ENCODE measurements around the gene ARPIN.
A peak's percentile ranks its signal among the peaks of the same experiment; 100 is the strongest.
"Not testable (repeated sequence)": the region's sequence is repeated elsewhere in the genome, so short reads cannot be mapped to it uniquely, and the experiment has no call there.

Gene ARPIN

DNA sequence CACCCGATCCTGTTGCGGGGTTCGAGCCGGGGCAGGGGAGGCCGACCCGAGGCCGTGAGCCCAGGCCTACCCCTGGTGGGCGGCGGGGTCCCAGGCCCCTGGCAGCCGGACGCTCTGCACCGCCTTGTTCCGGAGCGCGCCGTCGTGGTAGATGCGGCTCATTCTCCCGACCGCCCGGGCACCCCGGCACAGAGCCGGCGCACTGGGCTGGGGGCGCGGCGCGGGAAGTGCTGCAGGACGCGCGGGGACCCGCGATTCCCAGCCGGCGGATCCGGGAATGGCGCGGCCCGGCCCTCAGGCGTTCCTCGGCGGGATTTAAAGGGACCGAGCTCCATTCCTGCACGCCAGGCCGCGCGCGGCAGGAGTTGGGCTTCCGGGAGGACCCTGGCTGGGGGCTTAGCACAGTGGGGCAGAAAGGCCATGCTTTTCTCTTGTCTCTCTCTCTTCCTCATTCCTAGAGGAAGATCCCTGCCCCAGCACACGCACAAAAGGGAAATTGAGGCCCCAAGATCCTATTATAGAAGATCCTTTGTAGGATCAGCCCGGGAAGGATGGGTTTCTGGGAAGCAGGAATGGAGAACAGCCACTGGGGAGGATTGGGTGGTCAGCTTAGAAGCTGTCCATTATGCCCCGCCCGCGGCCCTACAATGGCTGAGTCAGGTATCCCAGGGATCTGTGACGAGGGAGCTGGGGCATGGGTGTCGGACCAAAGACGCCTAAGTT is at the start of gene ARPIN:
Gene ARPIN, minus strand, starts transcription at position 279 of the 723 bp plus-strand sequence. Its CDS starts 117 bp downstream, at position 162.
- Histone ChIP-seq H3K4me3 (no peak within 1 kb of the TSS), H3K4me1 (peaks cover 0 to 25% (median 0%) of the 10 kb centered on the region in 10 experiments; a peak in 8 of 20 replicates), H4K20me1 (no peaks in the 10 kb centered on the region; a peak in 1 of 22 replicates), H3K9ac (no peak within 1 kb of the TSS), H3K36me3 (no peaks in the 10 kb centered on the region), H3K27ac (no peak within 1 kb of the TSS), H3K9me3 (replicated peaks in 1 of 11) (peaks cover 0 to 6% (median 0%) of the 10 kb centered on the region in 11 experiments; a peak in 3 of 22 replicates), H3K4me2 (peak within 1 kb of the TSS in 3 of 11 experiments; percentile 29 to 62 (median 61); a peak in 5 of 22 replicates), H3K27me3 (peaks cover 30 to 52% (median 49%) of the 10 kb centered on the region in 11 experiments)
- no peak for TF ChIP-seq Cebpa-rat (IDR thresholded peaks at IDR 0.05)

DNA sequence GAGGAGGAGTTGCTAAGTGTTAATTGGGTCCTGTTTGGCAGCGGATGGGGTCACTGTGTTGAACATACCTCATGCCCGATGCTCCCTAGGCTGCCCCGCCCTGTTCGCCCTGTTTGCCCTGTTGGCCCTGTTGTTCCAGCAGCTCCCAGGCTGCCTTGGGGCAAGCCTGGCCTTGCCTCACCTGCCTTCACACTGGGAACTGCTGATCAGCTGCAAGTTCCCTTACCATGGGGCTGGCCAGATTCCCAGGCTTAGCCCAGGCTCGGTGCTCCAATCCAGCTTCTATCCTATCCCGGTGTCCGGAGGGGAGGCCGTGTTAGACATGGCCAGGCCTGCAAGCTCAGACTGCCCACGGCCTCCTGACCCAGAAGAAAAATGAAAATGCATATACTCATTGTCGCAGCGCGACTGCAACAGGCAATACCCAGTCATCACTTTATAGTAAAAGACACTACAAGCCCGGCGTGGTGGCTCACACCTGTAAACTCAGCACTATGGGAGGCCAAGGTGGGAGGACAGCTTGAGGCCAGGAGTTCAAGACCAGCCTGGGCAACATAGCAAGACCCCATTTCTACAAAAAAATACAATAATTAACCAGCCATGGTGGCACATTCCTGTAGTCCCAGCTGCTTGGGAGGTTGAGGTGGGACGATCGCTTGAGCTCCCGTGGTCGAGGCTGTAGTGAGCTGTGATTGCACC is 45.5 kb upstream of the ARPIN start:
- Histone ChIP-seq H3K27me3 (no peaks in the 10 kb centered on the region), H3K9ac (no peak overlapping the region), H3K36me3 (no peaks in the 10 kb centered on the region), H3K4me1 (peaks cover 0 to 2% (median 0%) of the 10 kb centered on the region in 10 experiments; a peak in 2 of 20 replicates), H3K4me3 (no peak overlapping the region), H4K20me1 (no peaks in the 10 kb centered on the region), H3K4me2 (no peak overlapping the region), H3K27ac (no peak overlapping the region), H3K9me3 (replicated peaks in 1 of 11) (peaks cover 4 to 10% (median 8%) of the 10 kb centered on the region in 11 experiments; a peak in 11 of 22 replicates)
- TF ChIP-seq Cebpa-rat (IDR thresholded peaks at IDR 0.05) = no peak

DNA sequence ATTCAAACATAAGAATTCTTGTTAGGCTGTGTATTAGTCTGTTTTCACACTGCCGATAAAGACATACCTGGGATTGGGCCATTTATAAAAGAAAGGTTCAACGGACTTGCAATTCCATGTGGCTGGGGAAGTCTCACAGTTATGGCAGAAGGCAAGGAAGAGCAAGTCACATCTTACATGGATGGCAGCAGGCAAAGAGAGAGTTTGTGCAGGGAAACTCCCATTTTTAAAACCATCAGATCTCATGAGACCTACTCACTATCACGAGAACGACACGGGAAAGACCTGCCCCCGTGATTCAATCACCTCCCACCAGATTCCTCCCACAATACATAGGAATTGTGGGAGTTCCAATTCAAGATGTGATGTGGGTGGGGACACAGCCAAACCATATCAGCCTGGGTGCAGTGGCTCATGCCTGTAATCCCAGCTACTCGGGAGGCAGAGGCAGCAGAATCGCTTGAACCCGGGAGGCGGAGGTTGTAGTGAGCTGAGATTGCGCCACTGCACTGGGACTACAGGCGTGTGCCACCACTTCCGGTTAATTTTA is 42.8 kb upstream of the ARPIN start:
- not testable (repeated sequence) for H3K9ac ChIP-seq, H3K4me2 ChIP-seq, H3K36me3 ChIP-seq, H3K27ac ChIP-seq, H3K4me3 ChIP-seq, H4K20me1 ChIP-seq, H3K27me3 ChIP-seq, H3K4me1 ChIP-seq
- peaks cover 4 to 10% (median 8%) of the 10 kb centered on the region in 11 experiments; a peak in 11 of 22 replicates for H3K9me3 ChIP-seq (replicated peaks in 1 of 11)

DNA sequence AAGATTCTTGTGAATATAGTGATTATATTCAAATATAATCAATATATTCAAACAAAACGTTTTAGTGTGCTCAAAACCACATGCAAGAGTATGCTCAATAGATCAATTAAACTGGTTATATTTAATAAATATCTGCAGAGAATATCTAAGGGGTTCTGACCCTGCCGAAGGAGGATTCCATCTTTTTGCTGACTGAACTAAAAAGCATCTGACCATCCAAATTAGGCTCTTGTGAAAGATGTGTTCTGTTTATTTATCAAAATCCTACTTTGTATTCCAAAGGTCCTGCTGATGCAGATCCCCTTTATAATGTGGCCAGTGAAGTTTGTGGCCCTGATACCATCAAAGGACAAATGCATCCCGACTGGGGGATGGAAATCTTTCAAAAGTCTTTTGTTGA is 41.8 kb upstream of the ARPIN start:
- Histone ChIP-seq H4K20me1 (no peaks in the 10 kb centered on the region), H3K36me3 (no peaks in the 10 kb centered on the region), H3K27me3 (no peaks in the 10 kb centered on the region), H3K27ac (no peak overlapping the region), H3K9ac (no peak overlapping the region), H3K9me3 (replicated peaks in 1 of 11) (peaks cover 4 to 10% (median 8%) of the 10 kb centered on the region in 11 experiments; a peak in 11 of 22 replicates), H3K4me1 (no peaks in the 10 kb centered on the region), H3K4me3 (no peak overlapping the region), H3K4me2 (no peak overlapping the region)
- TF ChIP-seq Cebpa-rat (IDR thresholded peaks at IDR 0.05) = no peak

DNA sequence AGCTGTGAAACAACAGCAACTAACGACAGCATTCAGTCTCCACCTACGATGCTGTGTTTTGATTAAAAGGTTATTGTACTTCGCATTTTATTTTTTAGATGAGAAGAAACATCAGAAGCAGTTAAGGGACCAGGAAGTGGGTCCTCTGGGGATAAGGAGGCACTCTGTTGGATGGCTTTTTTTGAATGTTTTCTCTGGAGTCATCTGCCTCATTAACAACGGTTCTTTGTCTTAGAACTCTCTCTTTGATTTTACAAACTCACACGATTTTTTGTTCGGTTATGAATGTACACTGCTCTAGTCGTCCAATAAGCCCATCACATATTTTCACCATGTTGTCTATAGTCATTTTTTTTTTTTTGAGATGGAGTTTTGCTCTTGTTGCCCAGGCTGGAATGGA is 36.0 kb upstream of the ARPIN start:
- Histone ChIP-seq H3K4me2 (no peak overlapping the region), H3K9ac (no peak overlapping the region), H3K27me3 (no peaks in the 10 kb centered on the region), H4K20me1 (no peaks in the 10 kb centered on the region), H3K36me3 (no peaks in the 10 kb centered on the region), H3K4me1 (no peaks in the 10 kb centered on the region), H3K4me3 (no peak overlapping the region), H3K9me3 (replicated peaks in 1 of 11) (no peaks in the 10 kb centered on the region), H3K27ac (no peak overlapping the region)
- TF ChIP-seq Cebpa-rat (IDR thresholded peaks at IDR 0.05) = no peak

DNA sequence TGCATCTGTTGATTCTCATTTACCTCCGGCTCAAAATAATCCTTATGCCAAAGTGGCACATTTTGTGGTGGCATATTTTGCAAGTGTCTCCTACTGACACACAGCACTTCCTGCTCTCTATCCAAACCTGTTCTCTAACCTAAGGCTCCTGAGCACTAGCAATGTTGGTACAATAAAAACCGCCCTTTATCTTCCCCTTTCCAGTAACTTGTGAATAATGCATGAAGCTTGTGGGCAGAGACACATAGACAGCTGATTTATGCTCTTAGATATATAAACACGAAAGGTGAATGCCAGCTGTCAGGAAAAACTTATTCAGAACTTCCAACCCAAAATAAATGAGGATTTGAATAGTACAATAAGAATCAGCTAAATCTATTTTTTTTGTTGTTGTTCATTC is 34.6 kb upstream of the ARPIN start:
- no peak overlapping the region for H3K4me3 ChIP-seq
- no peaks in the 10 kb centered on the region for H3K9me3 ChIP-seq (replicated peaks in 1 of 11)
- TF ChIP-seq Cebpa-rat (IDR thresholded peaks at IDR 0.05) = no peak
- no peak overlapping the region for H3K27ac ChIP-seq
- no peaks in the 10 kb centered on the region for H4K20me1 ChIP-seq
- H3K36me3 ChIP-seq = no peaks in the 10 kb centered on the region
- no peaks in the 10 kb centered on the region for H3K4me1 ChIP-seq
- H3K9ac ChIP-seq = no peak overlapping the region
- H3K27me3 ChIP-seq = no peaks in the 10 kb centered on the region
- no peak overlapping the region for H3K4me2 ChIP-seq

DNA sequence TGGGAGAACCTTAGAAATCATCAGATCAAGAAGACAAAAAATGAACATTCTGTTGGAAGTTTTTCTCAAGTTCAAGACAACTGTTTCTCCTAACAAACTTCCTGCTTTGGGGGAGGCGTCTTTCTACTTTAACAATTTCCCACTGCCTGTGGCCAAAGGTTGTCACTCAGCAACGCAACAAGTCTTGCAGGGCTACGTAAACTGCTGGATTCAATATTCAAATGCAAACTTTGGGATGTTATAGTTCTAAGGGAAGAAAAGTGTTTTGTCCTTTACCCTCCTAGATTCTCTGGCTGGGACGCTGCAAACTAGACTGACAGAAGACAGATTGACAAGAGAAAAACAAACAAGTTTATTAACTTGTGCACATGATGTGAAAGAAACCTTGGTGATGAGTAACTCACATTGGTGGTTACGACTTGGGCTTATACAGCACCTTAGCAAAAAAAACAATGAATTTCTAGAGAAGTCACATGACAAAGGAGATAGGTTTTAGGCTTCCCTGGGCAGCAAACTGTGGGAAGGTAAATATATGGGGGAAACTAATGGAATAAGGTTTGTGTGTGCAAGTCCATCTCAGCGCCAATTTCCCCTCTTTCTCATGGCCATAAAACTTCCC is 34.0 kb upstream of the ARPIN start:
- Histone ChIP-seq H3K9ac (no peak overlapping the region), H3K36me3 (no peaks in the 10 kb centered on the region), H3K27me3 (no peaks in the 10 kb centered on the region), H4K20me1 (no peaks in the 10 kb centered on the region), H3K4me3 (no peak overlapping the region), H3K9me3 (replicated peaks in 1 of 11) (no peaks in the 10 kb centered on the region), H3K4me2 (no peak overlapping the region), H3K27ac (no peak overlapping the region), H3K4me1 (no peaks in the 10 kb centered on the region)
- no peak for TF ChIP-seq Cebpa-rat (IDR thresholded peaks at IDR 0.05)

DNA sequence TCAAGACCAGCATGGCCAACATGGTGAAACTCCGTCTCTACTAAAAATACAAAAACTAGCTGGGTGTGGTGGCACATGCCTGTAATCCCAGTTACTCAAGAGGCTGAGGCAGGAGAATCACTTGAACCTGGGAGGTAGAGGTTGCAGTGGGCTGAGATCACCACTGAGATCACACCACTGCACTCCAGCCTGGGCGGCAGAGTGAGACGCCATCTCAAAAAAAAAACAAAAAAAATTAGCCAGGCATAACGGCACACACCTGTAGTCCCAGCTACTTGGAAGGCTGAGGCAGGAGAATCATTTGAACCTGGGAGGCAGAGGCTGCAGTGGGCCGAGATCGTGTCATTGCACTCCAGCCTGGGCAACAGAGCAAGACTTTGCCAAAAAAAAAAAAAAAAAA is 31.0 kb upstream of the ARPIN start:
- H3K9ac ChIP-seq; H3K9me3 ChIP-seq (replicated peaks in 1 of 11); H3K27ac ChIP-seq; H4K20me1 ChIP-seq; H3K4me1 ChIP-seq; H3K36me3 ChIP-seq; H3K27me3 ChIP-seq; H3K4me2 ChIP-seq; H3K4me3 ChIP-seq: not testable (repeated sequence)

DNA sequence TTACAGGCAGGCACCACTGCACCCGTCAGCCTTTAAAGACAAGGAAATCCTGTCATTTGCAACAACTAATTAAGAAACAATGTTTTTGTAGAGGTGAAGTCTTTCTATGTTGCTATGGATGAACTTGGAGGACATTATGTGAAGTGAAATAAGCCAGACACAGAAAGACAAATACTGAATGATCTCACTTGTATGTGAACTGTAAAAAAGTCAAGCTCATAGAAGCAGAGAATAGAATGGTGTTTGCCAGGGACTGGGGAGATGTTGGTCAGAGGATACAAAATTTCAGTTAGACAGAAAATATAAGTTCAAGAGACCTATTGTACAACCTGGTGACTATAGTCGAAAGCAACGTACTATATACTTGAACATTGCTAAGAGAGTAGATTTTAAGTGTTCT is 27.2 kb upstream of the ARPIN start:
- H3K9me3 ChIP-seq (replicated peaks in 1 of 11) = no peaks in the 10 kb centered on the region
- no peak overlapping the region for H3K9ac ChIP-seq
- no peak overlapping the region for H3K4me2 ChIP-seq
- TF ChIP-seq Cebpa-rat (IDR thresholded peaks at IDR 0.05) = no peak
- no peaks in the 10 kb centered on the region for H3K27me3 ChIP-seq
- no peak overlapping the region for H3K4me3 ChIP-seq
- peaks cover 13 to 20% (median 15%) of the 10 kb centered on the region in 10 experiments for H3K4me1 ChIP-seq
- H3K36me3 ChIP-seq = no peaks in the 10 kb centered on the region
- no peaks in the 10 kb centered on the region for H4K20me1 ChIP-seq
- H3K27ac ChIP-seq = no peak overlapping the region

DNA sequence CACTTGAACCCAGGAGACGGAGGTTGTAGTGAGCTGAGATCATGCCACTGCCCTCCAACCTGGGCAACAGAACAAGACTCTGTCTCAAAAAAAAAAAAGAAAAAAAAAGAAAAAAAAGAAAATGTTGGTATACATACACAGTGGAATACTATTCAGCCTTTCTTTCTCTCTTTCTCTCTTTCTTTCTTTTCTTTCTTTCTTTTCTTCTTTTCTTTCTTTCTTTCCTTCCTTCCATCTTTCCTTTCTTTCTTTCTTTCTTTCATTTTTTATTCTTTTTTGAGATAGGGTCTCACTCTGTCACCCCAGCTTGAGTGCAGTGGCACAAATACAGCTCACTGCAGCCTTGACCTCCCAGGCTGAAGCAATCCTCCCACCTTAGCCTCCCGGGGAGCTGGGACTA is 26.6 kb upstream of the ARPIN start:
- not testable (repeated sequence) for H3K9me3 ChIP-seq (replicated peaks in 1 of 11); H3K27ac ChIP-seq; H3K36me3 ChIP-seq; H3K9ac ChIP-seq; H3K27me3 ChIP-seq; H3K4me3 ChIP-seq; H4K20me1 ChIP-seq; H3K4me2 ChIP-seq
- peaks cover 13 to 20% (median 15%) of the 10 kb centered on the region in 10 experiments for H3K4me1 ChIP-seq

All from BLaER1 treated with 17β-estradiol and CSF1 and Interleukin-3, amounts not matched to agents 10 nM and 100 nM (cell line).